K562 (cell line): ENCODE results near the gene ADAR. TPM values are rescaled to one million over a fixed set of nuclear protein-coding genes. Genes with fewer than 3 reads are reported as not detected.

ENCODE experiments used
- ATAC-seq: fragments of 200-7000 bp; cut with Tn5 transposase; 3 replicates; pipeline ENCODE4 v1.9.1; 2020; ENCODE audit warnings: moderate library complexity
- BruUV-seq: library from RNA; stranded (reverse); fragments of 400-500 nt; replicated peaks from 2 replicates; lab custom pipeline; 2021; lab: Mats Ljungman, UMichigan
- CTCF ChIA-PET: fragments of 300-600 bp; formaldehyde crosslinking; extraction: SDS; loops from one replicate; lab custom pipeline; 2021; ENCODE audit warnings: low intra/inter-chr PET ratio; lab: Yijun Ruan, JAX
- POLR2A ChIA-PET: fragments of 300-600, 350-650 bp; sonication (Branson Sonifier 250); formaldehyde crosslinking; extraction: SDS; loops from one replicate; lab custom pipeline; 2021; ENCODE audit warnings: antibody characterized with exemption, inconsistent platforms; lab: Yijun Ruan, JAX
- DNase-seq, 4 experiments: peaks; one replicate each; pipeline versions ENCODE4 v3.0.0 to v3.0.0-alpha.2; 2011 to 2018; ENCODE audit warnings: low spot score in 3 of 4, mixed read lengths in 3 of 4; ENCODE audit errors: extremely low read depth in 1 of 4
- FAIRE-seq: peaks from 2 replicates; lab custom pipeline; 2011; peaks lifted over from hg19 to GRCh38; lab: Jason Lieb, UNC
- H2AFZ ChIP-seq: 2 replicates; pipeline ENCODE4 v1.6.0; 2011; ENCODE audit warnings: low read depth, low read length, control low read depth, inconsistent platforms
- H3K27ac ChIP-seq: fragments of 200-600 bp; 3 replicates; pipeline ENCODE4 v1.8.0; 2011; ENCODE audit warnings: low read depth, mild to moderate bottlenecking, control low read depth, inconsistent platforms, low read length, moderate library complexity, mixed read lengths; ENCODE audit errors: extremely low read depth
- H3K27me3 ChIP-seq, 2 experiments: fragments of 300-600 bp in 1 of 2; 2 replicates in 1 of 2; 3 replicates in 1 of 2; pipeline versions ENCODE4 v1.6.0 to v1.8.0; 2011; ENCODE audit warnings: inconsistent platforms in 2 of 2, low read length in 2 of 2, mild to moderate bottlenecking in 1 of 2, mixed read lengths in 1 of 2, moderate library complexity in 1 of 2; ENCODE audit not compliant: control insufficient read depth in 2 of 2, insufficient read depth in 2 of 2
- H3K36me3 ChIP-seq: fragments of 300-600 bp; 3 replicates; pipeline ENCODE4 v1.8.0; 2011; ENCODE audit warnings: mild to moderate bottlenecking, low read length, inconsistent platforms; ENCODE audit not compliant: control insufficient read depth, insufficient read depth
- H3K4me1 ChIP-seq, 2 experiments: fragments of 200-600 bp in 1 of 2; replicated peaks in 1 of 2; 2 replicates in 1 of 2; 3 replicates in 1 of 2; pipeline versions ENCODE4 v1.5.1 to v1.8.0; 2011; ENCODE audit warnings: inconsistent platforms in 2 of 2, low read length in 2 of 2, mild to moderate bottlenecking in 1 of 2, mixed read lengths in 1 of 2, moderate library complexity in 1 of 2; ENCODE audit not compliant: control insufficient read depth in 2 of 2, insufficient read depth in 2 of 2
- H3K4me2 ChIP-seq: 2 replicates; pipeline ENCODE4 v1.6.1; 2011; ENCODE audit warnings: low read length, control low read depth, inconsistent platforms, mixed read lengths; ENCODE audit not compliant: insufficient read depth
- H3K4me3 ChIP-seq: fragments of 200-600 bp; sonication (generic), shearing (Covaris generic); 2 replicates; pipeline ENCODE4 v1.5.1; 2016; ENCODE audit warnings: control low read depth, inconsistent platforms
- H3K79me2 ChIP-seq: fragments of 200-600 bp; 3 replicates; pipeline ENCODE4 v1.8.0; 2011; ENCODE audit warnings: low read length, inconsistent platforms; ENCODE audit not compliant: control insufficient read depth, insufficient read depth
- H3K9ac ChIP-seq, 2 experiments: 2 replicates each; pipeline versions ENCODE4 v1.6.0 to v1.6.1; 2011; ENCODE audit warnings: low read depth in 2 of 2, low read length in 2 of 2, control low read depth in 1 of 2, inconsistent platforms in 1 of 2, mild to moderate bottlenecking in 1 of 2, mixed read lengths in 1 of 2; ENCODE audit not compliant: insufficient read depth in 1 of 2
- H3K9me1 ChIP-seq: one replicate; pipeline ENCODE4 v1.6.0; 2011; ENCODE audit warnings: inconsistent platforms, mild to moderate bottlenecking, low read length, moderate library complexity; ENCODE audit not compliant: control insufficient read depth, insufficient read depth
- H3K9me3 ChIP-seq: replicated peaks from 2 replicates; pipeline ENCODE4 v1.5.1; 2011; ENCODE audit warnings: low read depth, low read length, inconsistent platforms; ENCODE audit not compliant: control insufficient read depth, insufficient read depth
- H4K20me1 ChIP-seq: replicated peaks from 2 replicates; pipeline ENCODE4 v1.6.1; 2011; ENCODE audit warnings: low read length, inconsistent platforms, mixed read lengths; ENCODE audit not compliant: control insufficient read depth, insufficient read depth
- DACH1 ChIP-seq: fragments of 450-650 bp; IDR thresholded peaks from 2 replicates; pipeline ENCODE4 v1.6.1; 2018; ENCODE audit not compliant: partially characterized antibody
- ELF2 ChIP-seq: fragments of 250-450 bp; sonication (Bioruptor Pico); IDR thresholded peaks from 2 replicates; pipeline ENCODE4 v1.5.0; 2021; ENCODE audit warnings: mild to moderate bottlenecking
- FUS ChIP-seq: fragments of 200-400 bp; formaldehyde crosslinking; optimal IDR thresholded peaks from 2 replicates; pipeline ENCODE3; 2017; ENCODE audit warnings: low read depth, low read length
- GTF2E2 ChIP-seq: fragments of 200-800 bp; sonication (Bioruptor generic); IDR thresholded peaks from 2 replicates; pipeline ENCODE4 v1.6.1; 2016; ENCODE audit warnings: missing genetic modification characterization, missing compliant biosample characterization
- L3MBTL2 ChIP-seq: fragments of 450-650 bp; IDR thresholded peaks from 2 replicates; pipeline ENCODE4 v1.6.1; 2016; ENCODE audit warnings: mild to moderate bottlenecking, moderate library complexity
- NR1H2 ChIP-seq: sonication (generic); formaldehyde crosslinking; IDR thresholded peaks from 2 replicates; pipeline ENCODE4 v1.4.0; 2020; ENCODE audit warnings: mild to moderate bottlenecking, missing genetic modification reagents
- THRAP3 ChIP-seq: fragments of 450-650 bp; IDR thresholded peaks from 2 replicates; pipeline ENCODE4 v1.6.1; 2016; ENCODE audit warnings: mild to moderate bottlenecking, inconsistent platforms, borderline replicate concordance
- ZNF316 ChIP-seq: fragments of 450-650 bp; IDR thresholded peaks from 2 replicates; pipeline ENCODE4 v1.6.1; 2016
- ZNF668 ChIP-seq: fragments of 250-450 bp; sonication (Bioruptor Pico); IDR thresholded peaks from 2 replicates; pipeline ENCODE4 v1.8.0; 2022; ENCODE audit warnings: mild to moderate bottlenecking, inconsistent platforms
- WGBS: fragments of 100-300 bp; shearing (Covaris generic); methylation state at CpG from one replicate; pipeline ENCODE4 v1.1.6; 2016; ENCODE audit warnings: low coverage, mixed read lengths; ENCODE audit not compliant: insufficient coverage; ENCODE audit errors: missing lambda C conversion rate; 5-methylcytosine and 5-hydroxymethylcytosine counted together
- in situ Hi-C: fragments of 300-500 bp; cut with MboI; formaldehyde crosslinking; loops from 4 replicates; pipeline ENCODE4 v1.15.0; 2018; ENCODE audit warnings: inconsistent platforms, mixed read lengths
- intact Hi-C: fragments of 100-400 bp; cut with micrococcal nuclease; formaldehyde crosslinking; loops from 2 replicates; pipeline ENCODE4 v1.14.2; 2022
- polyA plus RNA-seq, 8 experiments: library from polyadenylated mRNA; depleted of rRNA in 4 of 8; stranded (reverse) in 5 of 8; unstranded in 3 of 8; fragments of >200 nt; fragmentation: Nextera tagmentation in 2 of 8; fragmentation: Illumina TruSeq in 1 of 8; extraction: Ambion mirVana in 2 of 8; extraction: Trizol in 1 of 8; gene quantifications; 2 replicates each; pipeline versions ENCODE4 v1.2.1 to v1.2.3, GENCODE V29; 2011 to 2014; ENCODE audit warnings: inconsistent platforms in 1 of 8, missing spikeins in 1 of 8
- total RNA-seq, 7 experiments: library from RNA; depleted of rRNA in 6 of 7; stranded (reverse); fragments of >200 nt in 6 of 7; fragmentation: Illumina TruSeq in 2 of 7; extraction: Trizol in 2 of 7; gene quantifications; 2 replicates each; pipeline versions ENCODE4 v1.2.1 to v1.2.3, GENCODE V29; 2011 to 2021; ENCODE audit warnings: low replicate concordance in 1 of 7
- TF ChIP-seq, protein P1 (sequence below): sonication (generic); formaldehyde crosslinking; IDR thresholded peaks from 2 replicates; pipeline ENCODE4 v1.8.1; 2023; ENCODE audit warnings: missing genetic modification reagents, mild to moderate bottlenecking, borderline replicate concordance
- TF ChIP-seq, protein P2 (sequence below): sonication (generic); formaldehyde crosslinking; IDR thresholded peaks from 2 replicates; pipeline ENCODE4 v1.8.1; 2022; ENCODE audit warnings: missing genetic modification reagents
- TF ChIP-seq, protein P3 (sequence below): IDR thresholded peaks from 2 replicates; pipeline ENCODE4 v1.6.1; 2016; ENCODE audit warnings: missing genetic modification characterization, missing compliant biosample characterization

ADAR gene
- total and polyA plus RNA-seq, 9 of the 15 experiments (the other 6 are each of a cell fraction or from before 2014, with no cell fraction given) = 30.1 to 123 (median 60.2) TPM

DNA sequence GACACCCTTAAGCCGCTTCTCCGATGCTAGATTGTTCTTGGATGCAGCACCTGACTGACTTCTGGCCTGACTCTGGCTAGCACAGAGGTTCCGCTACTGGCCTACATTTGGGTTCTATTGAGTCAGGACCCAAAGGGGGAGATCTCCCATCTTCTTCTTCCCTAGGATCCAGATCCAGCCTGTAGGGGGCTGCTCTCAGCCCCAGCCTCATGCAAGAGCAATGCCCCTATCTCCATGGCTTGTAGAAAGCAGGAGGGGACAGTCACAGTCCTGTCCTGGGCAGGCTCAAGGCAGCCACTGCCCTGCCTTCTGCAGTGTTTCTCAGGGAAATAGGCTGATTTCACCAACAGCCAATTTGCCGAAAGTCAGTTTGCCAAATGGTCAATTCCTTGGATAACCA is 6.3 kb upstream of the ADAR start:
- BruUV-seq = no TSS peak
- POLR2A ChIA-PET = interaction anchor here (1.4 kb wide), 1 partner anchor 12 kb away, joined by 6 read pairs; no protein-coding TSS in a partner anchor

More for the DNA sequence above, 6.3 kb upstream of the ADAR start:
- Histone ChIP-seq H3K4me3 (no peak overlapping the region), H3K4me1 (peaks cover 8 to 41% of the 10 kb centered on the region in 2 experiments), H4K20me1 (peaks cover 28% of the 10 kb centered on the region; the same call in 1 of the 2 replicates), H3K4me2 (no peak overlapping the region), H2AFZ (no peak overlapping the region), H3K79me2 (peaks cover 66% of the 10 kb centered on the region), H3K9me3 (no peaks in the 10 kb centered on the region), H3K9ac (no peak overlapping the region), H3K36me3 (peaks cover 9% of the 10 kb centered on the region; the same call in 2 of the 3 replicates), H3K27ac (no peak overlapping the region), H3K9me1 (peaks cover 9% of the 10 kb centered on the region), H3K27me3 (no peaks in the 10 kb centered on the region)
- no peak for TF ChIP-seq NR1H2 (CRISPR knock-in tag)
- no peak for TF ChIP-seq FUS
- TF ChIP-seq ZNF668 = no peak
- TF ChIP-seq L3MBTL2 = no peak
- TF ChIP-seq, protein P1, sequence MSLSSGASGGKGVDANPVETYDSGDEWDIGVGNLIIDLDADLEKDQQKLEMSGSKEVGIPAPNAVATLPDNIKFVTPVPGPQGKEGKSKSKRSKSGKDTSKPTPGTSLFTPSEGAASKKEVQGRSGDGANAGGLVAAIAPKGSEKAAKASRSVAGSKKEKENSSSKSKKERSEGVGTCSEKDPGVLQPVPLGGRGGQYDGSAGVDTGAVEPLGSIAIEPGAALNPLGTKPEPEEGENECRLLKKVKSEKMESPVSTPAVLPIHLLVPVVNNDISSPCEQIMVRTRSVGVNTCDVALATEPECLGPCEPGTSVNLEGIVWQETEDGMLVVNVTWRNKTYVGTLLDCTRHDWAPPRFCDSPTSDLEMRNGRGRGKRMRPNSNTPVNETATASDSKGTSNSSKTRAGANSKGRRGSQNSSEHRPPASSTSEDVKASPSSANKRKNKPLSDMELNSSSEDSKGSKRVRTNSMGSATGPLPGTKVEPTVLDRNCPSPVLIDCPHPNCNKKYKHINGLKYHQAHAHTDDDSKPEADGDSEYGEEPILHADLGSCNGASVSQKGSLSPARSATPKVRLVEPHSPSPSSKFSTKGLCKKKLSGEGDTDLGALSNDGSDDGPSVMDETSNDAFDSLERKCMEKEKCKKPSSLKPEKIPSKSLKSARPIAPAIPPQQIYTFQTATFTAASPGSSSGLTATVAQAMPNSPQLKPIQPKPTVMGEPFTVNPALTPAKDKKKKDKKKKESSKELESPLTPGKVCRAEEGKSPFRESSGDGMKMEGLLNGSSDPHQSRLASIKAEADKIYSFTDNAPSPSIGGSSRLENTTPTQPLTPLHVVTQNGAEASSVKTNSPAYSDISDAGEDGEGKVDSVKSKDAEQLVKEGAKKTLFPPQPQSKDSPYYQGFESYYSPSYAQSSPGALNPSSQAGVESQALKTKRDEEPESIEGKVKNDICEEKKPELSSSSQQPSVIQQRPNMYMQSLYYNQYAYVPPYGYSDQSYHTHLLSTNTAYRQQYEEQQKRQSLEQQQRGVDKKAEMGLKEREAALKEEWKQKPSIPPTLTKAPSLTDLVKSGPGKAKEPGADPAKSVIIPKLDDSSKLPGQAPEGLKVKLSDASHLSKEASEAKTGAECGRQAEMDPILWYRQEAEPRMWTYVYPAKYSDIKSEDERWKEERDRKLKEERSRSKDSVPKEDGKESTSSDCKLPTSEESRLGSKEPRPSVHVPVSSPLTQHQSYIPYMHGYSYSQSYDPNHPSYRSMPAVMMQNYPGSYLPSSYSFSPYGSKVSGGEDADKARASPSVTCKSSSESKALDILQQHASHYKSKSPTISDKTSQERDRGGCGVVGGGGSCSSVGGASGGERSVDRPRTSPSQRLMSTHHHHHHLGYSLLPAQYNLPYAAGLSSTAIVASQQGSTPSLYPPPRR (CRISPR knock-in tag) = no peak
- no peak for TF ChIP-seq ELF2 (CRISPR knock-in tag)
- TF ChIP-seq THRAP3 = no peak
- TF ChIP-seq, protein P2, sequence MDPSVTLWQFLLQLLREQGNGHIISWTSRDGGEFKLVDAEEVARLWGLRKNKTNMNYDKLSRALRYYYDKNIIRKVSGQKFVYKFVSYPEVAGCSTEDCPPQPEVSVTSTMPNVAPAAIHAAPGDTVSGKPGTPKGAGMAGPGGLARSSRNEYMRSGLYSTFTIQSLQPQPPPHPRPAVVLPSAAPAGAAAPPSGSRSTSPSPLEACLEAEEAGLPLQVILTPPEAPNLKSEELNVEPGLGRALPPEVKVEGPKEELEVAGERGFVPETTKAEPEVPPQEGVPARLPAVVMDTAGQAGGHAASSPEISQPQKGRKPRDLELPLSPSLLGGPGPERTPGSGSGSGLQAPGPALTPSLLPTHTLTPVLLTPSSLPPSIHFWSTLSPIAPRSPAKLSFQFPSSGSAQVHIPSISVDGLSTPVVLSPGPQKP = no peak
- TF ChIP-seq, protein P3, sequence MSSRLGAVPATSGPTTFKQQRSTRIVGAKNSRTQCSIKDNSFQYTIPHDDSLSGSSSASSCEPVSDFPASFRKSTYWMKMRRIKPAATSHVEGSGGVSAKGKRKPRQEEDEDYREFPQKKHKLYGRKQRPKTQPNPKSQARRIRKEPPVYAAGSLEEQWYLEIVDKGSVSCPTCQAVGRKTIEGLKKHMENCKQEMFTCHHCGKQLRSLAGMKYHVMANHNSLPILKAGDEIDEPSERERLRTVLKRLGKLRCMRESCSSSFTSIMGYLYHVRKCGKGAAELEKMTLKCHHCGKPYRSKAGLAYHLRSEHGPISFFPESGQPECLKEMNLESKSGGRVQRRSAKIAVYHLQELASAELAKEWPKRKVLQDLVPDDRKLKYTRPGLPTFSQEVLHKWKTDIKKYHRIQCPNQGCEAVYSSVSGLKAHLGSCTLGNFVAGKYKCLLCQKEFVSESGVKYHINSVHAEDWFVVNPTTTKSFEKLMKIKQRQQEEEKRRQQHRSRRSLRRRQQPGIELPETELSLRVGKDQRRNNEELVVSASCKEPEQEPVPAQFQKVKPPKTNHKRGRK (tag) = no peak
- no peak for TF ChIP-seq GTF2E2 (tag)
- no peak for TF ChIP-seq ZNF316
- no peak for TF ChIP-seq DACH1
- WGBS = 98% methylated on average over 4 of the region's 4 CpGs
- no peak for FAIRE-seq
- intact Hi-C loops (no loop called here), in situ Hi-C loops (no loop called here)
- CTCF ChIA-PET = no interaction called here
- peak; percentile 27; the same call in 1 of the 3 replicates for ATAC-seq
- peak in 1 of 4 experiments; percentile 15 for DNase-seq
